GM08714 (cell line): ENCODE data around the gene IFITM10.

Experiments
- H3K4me3 ChIP-seq: fragments of 200-500 bp; sonication (Bioruptor generic); 2 replicates; pipeline ENCODE4 v1.5.1; 2014; ENCODE audit warnings: mild to moderate bottlenecking, low read length, inconsistent platforms
- ZNF274 ChIP-seq: IDR thresholded peaks from 2 replicates; pipeline ENCODE4 v1.6.1; 2012; ENCODE audit warnings: mild to moderate bottlenecking, low read depth, low read length

Gene IFITM10

DNA sequence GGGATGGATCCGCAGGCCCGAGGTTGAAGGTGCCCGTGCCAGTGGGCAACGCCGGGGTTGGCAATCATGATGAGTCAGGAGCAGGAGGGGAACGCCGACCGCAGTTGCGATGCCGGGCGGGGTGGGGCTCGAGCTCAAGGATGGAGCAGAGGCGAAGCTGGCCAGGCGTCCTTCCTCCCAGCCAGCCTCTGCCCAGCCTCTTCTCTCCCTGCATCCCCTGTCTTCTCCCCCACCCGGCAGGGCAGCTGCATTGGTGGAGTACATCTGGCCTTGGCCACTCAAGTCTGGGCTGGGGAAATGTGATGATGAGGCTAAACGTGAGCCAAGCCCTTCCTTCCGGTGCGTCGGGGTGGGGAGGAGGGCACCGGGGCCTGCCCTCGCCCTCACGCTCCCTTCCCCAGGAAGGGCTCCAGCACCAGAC, 3.9 kb downstream of the IFITM10 start:
- H3K4me3 ChIP-seq = no peak overlapping the region
- TF ChIP-seq ZNF274 = no peak

DNA sequence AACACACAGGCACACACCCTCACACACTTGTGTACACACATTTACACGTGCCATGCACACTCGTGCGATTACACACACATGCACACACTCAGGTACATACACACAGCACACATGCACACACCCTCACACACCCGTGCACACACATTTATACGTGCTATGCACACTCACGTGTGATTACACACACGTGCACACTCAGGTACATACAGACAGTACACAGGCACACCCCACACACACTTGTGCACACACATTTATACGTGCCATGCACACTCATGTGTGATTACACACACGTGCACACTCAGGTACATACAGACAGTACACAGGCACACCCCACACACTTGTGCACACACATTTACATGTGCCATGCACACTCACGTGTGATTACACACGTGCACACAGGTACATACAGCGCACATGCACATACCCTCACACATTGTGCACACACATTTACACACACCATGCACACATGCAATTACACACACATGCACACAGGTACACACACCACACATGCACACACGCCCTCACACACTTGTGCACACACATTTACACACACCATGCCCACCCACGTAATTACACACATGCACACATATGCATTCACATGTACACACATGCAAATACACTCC, 4.6 kb downstream of the IFITM10 start:
- H3K4me3 ChIP-seq = no peak overlapping the region
- no peak for TF ChIP-seq ZNF274

DNA sequence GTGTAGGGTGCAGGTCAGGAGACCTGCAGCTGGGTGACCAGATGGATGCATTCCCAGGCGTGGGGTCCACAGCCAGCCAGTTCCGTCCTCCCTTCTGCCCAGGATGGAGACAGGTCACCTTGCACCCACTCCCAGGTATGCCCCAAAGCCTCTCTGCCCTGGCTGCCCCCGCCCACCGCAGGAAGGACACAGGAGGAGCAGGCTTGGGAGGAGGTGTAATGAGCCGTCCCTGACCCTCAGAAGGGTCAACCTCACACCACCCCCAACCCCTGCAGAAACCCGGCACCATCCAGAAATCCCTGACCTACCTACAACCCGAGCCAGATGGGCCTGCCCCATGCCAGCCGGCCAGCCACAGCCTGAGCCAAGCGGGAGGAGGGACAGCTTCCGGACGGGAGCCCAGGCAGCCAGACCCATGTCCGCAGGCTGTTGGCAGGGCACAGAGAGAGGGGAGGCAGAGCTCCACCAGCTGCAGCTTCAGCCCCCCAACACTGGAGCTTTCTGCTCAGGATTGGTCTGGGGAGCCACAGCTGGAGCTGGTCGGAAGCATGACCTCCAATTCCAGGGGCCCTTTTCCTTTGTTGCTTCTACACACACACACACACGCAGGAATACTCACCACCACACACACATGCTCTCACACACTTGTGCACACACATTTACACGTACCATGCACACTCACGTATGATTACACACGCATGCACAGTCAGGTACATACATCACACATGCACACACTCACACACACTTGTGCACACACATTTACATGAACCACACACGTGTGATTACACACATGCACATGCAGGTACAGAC, 5.3 kb downstream of the IFITM10 start:
- TF ChIP-seq ZNF274 = no peak
- no peak overlapping the region for H3K4me3 ChIP-seq

DNA sequence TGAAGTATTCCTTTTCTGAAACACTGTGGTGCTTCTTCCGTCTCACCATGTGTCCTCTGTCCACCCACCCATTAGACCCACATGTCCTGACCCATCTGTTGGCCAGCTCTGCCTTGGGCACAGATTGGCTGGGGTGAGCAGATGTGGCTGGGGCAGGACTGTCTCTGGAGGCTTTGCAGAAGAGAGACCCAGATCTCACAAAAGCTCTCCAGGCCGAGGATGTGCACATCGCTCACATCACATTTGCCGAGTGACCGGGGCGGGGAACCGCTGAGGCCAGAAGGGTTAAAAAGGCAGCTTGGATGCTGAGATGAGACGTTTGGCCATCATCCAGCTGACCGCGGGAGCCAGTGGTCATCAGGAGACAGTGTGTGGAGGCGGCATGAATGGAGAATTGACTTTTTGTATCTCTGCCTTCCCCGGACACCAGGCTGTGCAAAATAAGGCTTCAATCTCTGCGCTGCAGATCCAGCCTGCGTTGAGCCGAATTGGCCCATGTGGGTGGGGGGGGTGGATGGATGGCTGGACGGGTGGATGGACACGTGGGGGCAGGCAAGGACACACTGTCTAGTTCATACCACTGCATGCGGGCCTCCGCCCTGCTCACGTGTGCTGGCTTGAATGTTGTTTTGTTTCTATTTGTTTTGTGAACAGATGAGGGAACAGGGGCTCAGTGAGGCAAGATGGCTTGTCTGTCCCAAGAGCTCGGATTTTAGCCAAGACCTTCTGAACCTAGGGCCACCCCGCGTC, 6.1 kb downstream of the IFITM10 start:
- no peak overlapping the region for H3K4me3 ChIP-seq
- TF ChIP-seq ZNF274 = no peak

DNA sequence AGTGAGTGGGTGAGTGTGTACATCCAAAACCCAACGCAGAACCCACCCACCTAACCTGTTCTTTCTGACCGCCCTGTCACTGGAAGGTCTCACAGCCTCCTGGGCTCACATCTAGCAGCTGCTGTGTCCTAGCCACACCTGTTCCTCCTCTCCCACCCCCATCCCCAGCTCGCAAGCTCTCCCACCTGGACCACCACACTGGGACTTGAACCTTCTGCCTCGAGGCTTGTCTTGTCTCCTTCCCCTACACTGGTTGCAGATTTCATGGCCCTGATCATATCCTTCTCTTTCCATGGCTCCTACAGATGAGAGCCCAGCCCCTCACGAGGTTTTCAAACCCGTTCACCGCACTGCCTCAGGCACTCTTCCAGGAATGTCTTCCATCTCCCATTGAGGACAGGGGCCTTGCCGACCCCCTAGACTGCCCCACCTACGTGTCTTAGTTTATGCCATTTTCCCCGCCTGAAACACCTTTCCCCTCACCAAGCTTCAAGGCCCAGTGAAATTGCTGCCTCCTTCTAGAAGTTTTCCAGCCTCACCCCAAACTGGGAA, 6.7 kb downstream of the IFITM10 start:
- H3K4me3 ChIP-seq = no peak overlapping the region
- no peak for TF ChIP-seq ZNF274

DNA sequence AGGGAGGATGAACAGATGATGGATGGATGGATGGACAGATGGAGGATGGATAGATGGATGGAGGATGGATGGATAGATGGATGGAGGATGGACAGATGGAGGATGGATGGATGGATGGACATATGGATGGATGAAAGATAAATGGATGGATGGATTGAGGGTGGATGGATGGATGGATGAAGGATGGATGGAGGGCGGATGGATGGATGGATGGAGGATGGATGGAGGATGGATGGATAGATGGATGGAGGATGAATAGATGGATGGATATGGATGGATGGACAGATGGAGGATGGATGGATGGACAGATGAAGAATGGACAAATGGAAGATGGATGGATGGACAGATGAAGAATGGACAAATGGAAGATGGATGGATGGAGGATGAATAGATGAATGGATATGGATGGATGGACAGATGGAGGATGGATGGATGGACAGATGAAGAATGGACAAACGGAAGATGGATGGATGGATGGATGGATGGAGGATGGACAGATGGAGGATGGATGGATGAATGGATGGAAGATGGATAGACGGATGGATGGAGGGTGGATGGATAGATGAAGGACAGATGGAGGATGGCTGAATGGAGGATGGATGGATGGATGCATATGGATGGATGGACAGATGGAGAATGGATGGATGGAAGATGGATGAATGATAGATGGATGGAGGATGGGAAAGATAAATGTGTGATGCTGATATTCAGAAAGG, 7.4 kb downstream of the IFITM10 start:
- H3K4me3 ChIP-seq = no peak overlapping the region
- TF ChIP-seq ZNF274 = no peak

DNA sequence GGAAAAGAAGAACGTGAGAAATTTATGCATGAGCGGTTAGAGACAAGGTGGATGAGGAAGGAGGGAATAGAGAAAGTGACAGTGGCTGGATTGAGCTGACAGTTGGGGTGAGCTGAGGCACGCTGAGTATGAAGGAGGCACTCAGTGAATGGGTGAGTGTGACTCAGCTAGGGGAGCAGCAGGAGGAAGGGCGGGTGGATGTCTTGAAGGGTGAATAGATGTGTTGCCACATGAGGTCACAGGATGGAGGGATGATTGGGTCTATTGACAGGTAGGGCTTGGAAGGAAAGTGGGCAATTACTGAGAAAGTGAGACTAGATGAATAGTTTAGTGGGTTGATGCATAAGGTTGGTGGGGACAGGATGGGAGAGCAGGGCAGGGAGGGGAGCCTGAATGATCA, 8.0 kb downstream of the IFITM10 start:
- no peak for TF ChIP-seq ZNF274
- H3K4me3 ChIP-seq = no peak overlapping the region

DNA sequence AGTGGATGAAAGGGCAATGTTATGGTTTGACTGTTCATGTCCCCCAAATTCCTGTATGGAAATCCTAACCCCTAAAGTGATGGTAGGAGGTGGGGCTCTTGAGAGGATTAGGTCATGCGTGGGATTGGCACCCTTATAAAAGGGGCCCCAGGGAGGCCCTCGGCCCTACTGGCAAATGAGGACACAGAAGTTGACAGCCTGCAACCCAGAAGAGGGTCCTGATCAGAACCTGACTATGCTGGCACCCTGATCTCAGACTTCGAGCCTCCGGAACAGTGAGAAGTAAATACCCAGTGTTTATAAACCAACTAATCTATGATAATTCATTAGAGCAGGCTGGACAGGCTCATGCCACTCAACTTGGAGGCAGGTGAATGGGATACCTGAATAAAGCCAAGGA, 8.7 kb downstream of the IFITM10 start:
- no peak for TF ChIP-seq ZNF274
- H3K4me3 ChIP-seq = no peak overlapping the region

DNA sequence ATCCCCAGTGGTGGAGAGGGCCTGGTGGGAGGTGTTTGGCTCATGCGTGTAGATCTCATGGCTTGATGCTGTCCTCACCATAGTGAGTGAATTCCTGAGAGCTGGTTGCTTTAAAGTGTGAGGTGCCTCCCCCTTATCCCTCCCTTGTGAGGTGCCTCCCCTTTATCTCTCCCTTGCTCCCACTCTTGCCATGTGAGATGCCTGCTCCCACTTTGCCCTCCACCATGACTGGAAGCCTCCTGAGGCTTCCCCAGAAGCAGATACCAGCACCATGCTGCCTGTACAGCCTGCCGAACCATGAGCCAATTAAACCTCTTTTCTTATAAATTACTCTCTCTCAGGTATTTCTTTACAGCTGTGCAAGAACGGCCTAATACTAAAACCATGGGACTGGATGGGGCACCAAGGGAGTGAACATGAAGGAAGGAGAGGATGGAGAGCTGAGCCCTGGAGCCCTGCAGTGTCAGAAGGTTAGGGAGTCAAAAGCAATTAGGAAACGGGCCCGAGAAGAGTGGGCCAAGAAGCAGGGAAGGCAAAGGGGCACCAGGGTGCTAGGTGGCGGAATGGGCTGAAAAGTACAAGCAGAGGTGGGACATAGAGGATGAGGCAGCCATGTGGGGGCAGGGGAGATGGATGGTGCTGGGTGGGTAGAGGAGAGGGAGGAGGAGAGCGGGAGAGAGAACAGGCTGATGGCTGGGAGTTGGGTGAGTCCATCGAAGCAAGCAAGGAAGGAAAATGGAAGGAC, 9.4 kb downstream of the IFITM10 start:
- H3K4me3 ChIP-seq = no peak overlapping the region
- no peak for TF ChIP-seq ZNF274

DNA sequence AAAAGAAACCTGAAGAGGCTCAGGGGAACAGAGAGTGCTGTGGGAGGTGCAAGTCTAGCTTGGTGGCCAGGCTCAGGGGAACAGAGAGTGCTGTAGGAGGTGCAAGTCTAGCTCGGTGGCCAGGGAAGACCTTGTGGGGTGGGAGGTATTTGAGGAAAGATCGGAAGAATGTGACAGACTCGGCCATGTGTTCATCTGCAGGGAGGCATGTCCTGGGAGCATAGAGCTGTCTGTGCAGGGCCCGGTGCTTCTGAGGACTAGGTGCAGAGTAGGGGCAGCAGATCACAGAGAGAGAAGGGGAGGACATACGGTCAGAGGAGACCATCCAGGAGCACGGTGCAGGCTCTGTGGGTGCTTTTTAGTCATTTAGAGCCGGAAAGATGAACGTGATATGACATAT, 10.8 kb downstream of the IFITM10 start:
- no peak overlapping the region for H3K4me3 ChIP-seq
- TF ChIP-seq ZNF274 = no peak

DNA sequence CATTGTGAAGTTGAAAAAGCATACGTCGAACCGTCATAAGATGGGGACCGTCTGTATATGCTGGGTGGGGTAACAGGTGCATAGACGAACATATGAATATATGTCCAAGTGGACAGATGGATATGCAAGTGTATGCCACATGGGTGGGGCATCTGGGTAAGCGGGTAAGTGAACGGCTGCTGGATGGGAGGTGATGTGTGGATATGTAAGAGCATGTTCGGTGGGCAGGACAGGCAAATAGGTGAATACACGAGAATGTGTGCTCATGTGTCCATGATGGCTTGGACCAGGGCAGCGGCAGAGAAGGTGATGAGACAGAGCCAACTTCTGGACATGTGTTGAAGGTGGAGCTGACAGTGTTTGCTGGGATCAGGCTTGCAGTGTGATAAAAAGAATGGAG, 12.0 kb downstream of the IFITM10 start:
- TF ChIP-seq ZNF274 = no peak
- no peak overlapping the region for H3K4me3 ChIP-seq

DNA sequence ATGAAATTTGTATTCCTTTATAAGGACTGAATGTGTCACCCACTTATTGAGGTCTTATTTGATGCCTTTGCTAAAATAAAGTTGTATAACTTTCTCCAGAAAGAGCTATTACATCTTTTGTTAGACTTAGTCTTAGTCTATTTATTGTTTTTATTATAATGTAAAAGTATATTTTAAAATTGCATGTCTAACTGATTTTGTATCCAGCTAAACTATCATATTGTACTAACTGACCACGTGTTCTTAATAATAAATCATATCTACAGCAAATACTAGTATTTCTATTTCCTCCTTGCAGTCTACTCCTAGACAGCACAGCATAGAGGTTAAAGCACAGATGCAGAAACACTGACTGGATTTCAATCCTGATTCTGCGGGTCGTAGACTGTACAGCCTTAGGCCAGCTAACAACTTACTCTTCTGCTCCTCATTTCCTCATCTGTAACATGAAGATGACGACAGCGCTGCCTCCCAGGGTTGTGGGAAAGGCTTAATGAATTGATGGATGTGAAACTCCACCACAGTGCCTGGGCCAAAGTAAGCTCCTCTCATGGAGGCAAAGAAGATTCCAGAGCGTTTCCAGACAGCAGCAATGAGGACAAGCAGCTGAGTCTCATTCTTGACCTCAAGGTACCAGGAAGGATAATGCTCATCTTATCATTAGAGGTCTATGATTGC, 13.2 kb downstream of the IFITM10 start:
- TF ChIP-seq ZNF274 = no peak

More for the DNA sequence above, 13.2 kb downstream of the IFITM10 start:
- H3K4me3 ChIP-seq = no peak overlapping the region
